WERI-Rb-1 (cell line): ENCODE measurements around the gene VAV2.

Experiments
- DNase-seq: peaks from one replicate; pipeline ENCODE4 v3.0.0-alpha.2; 2020
- H3K27ac ChIP-seq: fragments of 250-450 bp; sonication (Bioruptor Pico); 2 replicates; pipeline ENCODE4 v1.5.1; 2020; ENCODE audit warnings: mild to moderate bottlenecking, moderate library complexity
- H3K27me3 ChIP-seq: fragments of 250-450 bp; sonication (Bioruptor Pico); 2 replicates; pipeline ENCODE4 v1.5.1; 2021; ENCODE audit warnings: mild to moderate bottlenecking, low read depth, moderate library complexity; ENCODE audit not compliant: insufficient read depth, severe bottlenecking
- H3K36me3 ChIP-seq: fragments of 250-450 bp; sonication (Bioruptor Pico); 2 replicates; pipeline ENCODE4 v1.5.1; 2020; ENCODE audit warnings: mild to moderate bottlenecking, moderate library complexity
- H3K4me3 ChIP-seq: 2 replicates; pipeline ENCODE4 v1.5.1; 2011; ENCODE audit warnings: low read depth, mild to moderate bottlenecking, control low read depth, low read length
- H3K9me3 ChIP-seq: fragments of 250-450 bp; sonication (Bioruptor Pico); 2 replicates; pipeline ENCODE4 v1.5.1; 2021; ENCODE audit warnings: mild to moderate bottlenecking, moderate library complexity; ENCODE audit not compliant: severe bottlenecking
- CTCF ChIP-seq: IDR thresholded peaks from 2 replicates; pipeline ENCODE4 v1.5.1; 2011; ENCODE audit warnings: low read depth, mild to moderate bottlenecking, control low read depth, inconsistent platforms, low read length

VAV2 gene

GRCh38 chr9:133791069-133791468, 201.1 kb downstream of the VAV2 start:
- Histone ChIP-seq H3K27me3 (no peaks in the 10 kb centered on the region), H3K36me3 (peaks cover 61% of the 10 kb centered on the region), H3K27ac (no peak overlapping the region), H3K4me3 (no peak overlapping the region), H3K9me3 (no peaks in the 10 kb centered on the region)
- no peak for DNase-seq
- TF ChIP-seq CTCF, result no peak

- Histone ChIP-seq H3K36me3 (peaks cover 59% of the 10 kb centered on the region), H3K9me3 (no peaks in the 10 kb centered on the region), H3K27ac (no peak overlapping the region), H3K4me3 (no peak overlapping the region), H3K27me3 (no peaks in the 10 kb centered on the region)
- TF ChIP-seq CTCF, result no peak
- DNase-seq, result no peak
Measured at GRCh38 chr9:133789778-133790177, 202.3 kb downstream of the VAV2 start.

GRCh38 chr9:133788819-133789717, 203.1 kb downstream of the VAV2 start:
- Histone ChIP-seq H3K27me3 (no peaks in the 10 kb centered on the region), H3K36me3 (peaks cover 55% of the 10 kb centered on the region), H3K9me3 (no peaks in the 10 kb centered on the region), H3K4me3 (no peak overlapping the region), H3K27ac (no peak overlapping the region)
- no peak for TF ChIP-seq CTCF
- no peak for DNase-seq

GRCh38 chr9:133788045-133788818, 203.9 kb downstream of the VAV2 start:
- H3K27ac ChIP-seq, result no peak overlapping the region

GRCh38 chr9:133787754-133788025, 204.4 kb downstream of the VAV2 start:
- peaks cover 57% of the 10 kb centered on the region for H3K36me3 ChIP-seq
- no peak for TF ChIP-seq CTCF
- no peaks in the 10 kb centered on the region for H3K9me3 ChIP-seq
- no peak overlapping the region for H3K27ac ChIP-seq
- H3K4me3 ChIP-seq, result no peak overlapping the region
- H3K27me3 ChIP-seq, result no peaks in the 10 kb centered on the region
- DNase-seq, result peak; percentile 49

More at GRCh38 chr9:133788045-133788818, 203.9 kb downstream of the VAV2 start:
- no peak overlapping the region for H3K4me3 ChIP-seq
- H3K27me3 ChIP-seq, result no peaks in the 10 kb centered on the region
- H3K36me3 ChIP-seq, result peaks cover 52% of the 10 kb centered on the region
- DNase-seq, result no peak
- TF ChIP-seq CTCF, result no peak
- no peaks in the 10 kb centered on the region for H3K9me3 ChIP-seq
